ENCODE measurements around the gene BRAF. TPM values are rescaled to one million over a fixed set of nuclear protein-coding genes. Genes with fewer than 3 reads are reported as not detected.
A peak's percentile ranks its signal among the peaks of the same experiment; 100 is the strongest.
"Not testable (repeated sequence)": the region's sequence is repeated elsewhere in the genome, so short reads cannot be mapped to it uniquely, and the experiment has no call there.

Gene BRAF
- total RNA-seq, 1 experiment from 2014 or later: 7.7 TPM

DNA sequence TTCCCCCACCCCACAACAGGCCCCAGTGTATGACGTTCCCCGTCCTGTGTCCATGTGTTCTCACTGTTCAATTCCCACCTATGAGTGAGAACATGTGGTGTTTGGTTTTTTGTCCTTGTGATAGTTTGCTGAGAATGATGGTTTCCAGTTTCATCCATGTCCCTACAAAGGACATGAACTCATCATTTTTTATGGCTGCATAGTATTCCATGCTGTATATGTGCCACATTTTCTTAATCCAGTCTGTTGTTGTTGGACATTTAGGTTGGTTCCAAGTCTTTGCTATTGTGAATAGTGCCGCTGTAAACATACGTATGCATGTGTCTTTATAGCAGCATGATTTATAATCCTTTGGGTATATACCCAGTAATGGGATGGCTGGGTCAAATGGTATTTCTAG lies 216.0 kb downstream of the BRAF start:
- not testable (repeated sequence) for DNase-seq

DNA sequence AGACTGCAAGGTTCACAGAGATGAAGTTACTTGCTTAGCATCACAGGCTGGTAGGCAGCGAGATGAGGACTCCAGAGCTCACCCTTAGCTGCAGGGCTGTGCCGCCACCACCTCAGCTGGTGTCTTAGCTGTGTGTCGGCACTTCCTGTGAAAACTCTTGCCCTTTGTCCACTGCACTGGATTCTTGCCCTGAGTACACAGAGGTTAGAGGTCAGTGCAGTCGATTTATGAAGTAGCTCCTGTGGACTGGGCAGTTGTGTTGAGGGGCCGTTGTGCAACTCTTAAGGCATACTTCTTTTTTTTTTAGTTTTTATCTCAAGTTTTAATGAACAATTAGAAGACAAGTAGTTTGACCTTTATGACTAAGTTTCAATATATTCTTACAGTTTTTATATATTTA lies 217.6 kb downstream of the BRAF start:
- no peak for DNase-seq

More for the DNA sequence above, 216.0 kb downstream of the BRAF start:
- not testable (repeated sequence) for H3K27me3 ChIP-seq (ENCODE audit: control insufficient read depth, insufficient read depth, low read length); H3K36me3 ChIP-seq (replicated peaks; ENCODE audit: control insufficient read depth, insufficient read depth, low read length); H3K4me3 ChIP-seq (ENCODE audit: insufficient read depth, low read depth, low read length)

DNA sequence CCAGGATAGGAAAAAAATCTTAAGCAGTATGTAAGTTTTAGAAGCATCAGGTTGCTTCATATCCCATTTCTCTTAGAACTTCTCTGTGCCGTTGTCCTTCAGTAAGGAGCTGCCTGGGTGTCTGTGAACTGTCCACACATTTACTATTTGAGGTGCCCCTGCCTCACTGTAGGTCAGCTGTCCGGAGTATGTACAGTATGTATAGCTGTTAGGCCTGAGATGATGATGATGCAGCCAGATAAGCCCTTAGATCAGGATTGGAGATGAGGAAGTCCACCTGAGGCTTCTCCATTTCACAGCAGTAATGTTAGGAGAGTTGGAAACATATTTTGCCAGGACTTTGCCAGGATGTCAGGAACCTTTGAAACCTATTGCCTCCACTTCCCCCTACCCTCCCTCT lies 220.5 kb downstream of the BRAF start:
- H3K36me3 ChIP-seq (replicated peaks; ENCODE audit: control insufficient read depth, insufficient read depth, low read length): peaks cover 4% of the 10 kb centered on the region
- no peaks in the 10 kb centered on the region for H3K27me3 ChIP-seq (ENCODE audit: control insufficient read depth, insufficient read depth, low read length)
- DNase-seq: no peak
- H3K4me3 ChIP-seq (ENCODE audit: insufficient read depth, low read depth, low read length): no peak overlapping the region

More for the DNA sequence above, 217.6 kb downstream of the BRAF start:
- no peak overlapping the region for H3K4me3 ChIP-seq (ENCODE audit: insufficient read depth, low read depth, low read length)
- peaks cover 4% of the 10 kb centered on the region for H3K36me3 ChIP-seq (replicated peaks; ENCODE audit: control insufficient read depth, insufficient read depth, low read length)
- no peaks in the 10 kb centered on the region for H3K27me3 ChIP-seq (ENCODE audit: control insufficient read depth, insufficient read depth, low read length)

DNA sequence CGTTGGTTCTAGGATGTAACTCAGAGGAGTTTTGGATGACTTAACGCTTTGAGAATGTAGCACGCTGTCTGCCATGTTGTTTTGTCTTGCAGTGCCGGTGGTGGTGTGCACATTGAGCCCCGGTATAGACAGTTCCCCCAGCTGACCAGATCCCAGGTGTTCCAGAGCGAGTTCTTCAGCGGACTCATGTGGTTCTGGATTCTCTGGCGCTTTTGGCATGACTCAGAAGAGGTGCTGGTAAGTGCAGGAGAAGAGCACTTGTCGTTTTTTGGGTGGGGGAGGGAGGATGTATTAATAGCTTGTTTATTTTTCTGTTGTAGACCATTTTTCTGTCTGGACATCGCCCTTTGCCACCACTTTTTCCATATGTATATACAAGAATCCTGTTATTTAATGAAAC lies 222.0 kb downstream of the BRAF start:
- Histone ChIP-seq H3K36me3 (replicated peaks; ENCODE audit: control insufficient read depth, insufficient read depth, low read length) (peaks cover 4% of the 10 kb centered on the region), H3K27me3 (ENCODE audit: control insufficient read depth, insufficient read depth, low read length) (no peaks in the 10 kb centered on the region), H3K4me3 (ENCODE audit: insufficient read depth, low read depth, low read length) (no peak overlapping the region)
- DNase-seq: no peak

DNA sequence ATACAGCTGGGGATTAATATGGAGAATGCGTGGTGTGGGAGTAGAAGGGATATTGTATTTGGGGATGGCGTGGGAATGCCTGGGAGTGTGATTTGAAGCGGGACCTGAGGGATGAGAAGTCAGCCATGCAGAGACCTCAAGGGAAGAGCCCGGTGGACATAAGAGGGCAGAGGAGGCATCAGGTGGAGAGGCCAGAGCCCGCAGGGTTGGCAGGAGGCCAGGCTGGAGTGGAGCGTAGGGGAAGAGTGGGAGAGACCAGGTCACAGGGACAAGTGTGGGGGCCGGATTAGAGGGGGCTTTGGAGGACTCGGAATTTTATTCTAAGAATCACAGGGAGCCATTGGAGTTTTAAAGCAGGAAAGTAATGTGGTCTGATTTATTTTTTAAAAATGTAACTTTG lies 226.3 kb downstream of the BRAF start:
- Histone ChIP-seq H3K27me3 (ENCODE audit: control insufficient read depth, insufficient read depth, low read length) (no peaks in the 10 kb centered on the region), H3K36me3 (replicated peaks; ENCODE audit: control insufficient read depth, insufficient read depth, low read length) (no peaks in the 10 kb centered on the region), H3K4me3 (ENCODE audit: insufficient read depth, low read depth, low read length) (no peak overlapping the region)
- no peak for DNase-seq

DNA sequence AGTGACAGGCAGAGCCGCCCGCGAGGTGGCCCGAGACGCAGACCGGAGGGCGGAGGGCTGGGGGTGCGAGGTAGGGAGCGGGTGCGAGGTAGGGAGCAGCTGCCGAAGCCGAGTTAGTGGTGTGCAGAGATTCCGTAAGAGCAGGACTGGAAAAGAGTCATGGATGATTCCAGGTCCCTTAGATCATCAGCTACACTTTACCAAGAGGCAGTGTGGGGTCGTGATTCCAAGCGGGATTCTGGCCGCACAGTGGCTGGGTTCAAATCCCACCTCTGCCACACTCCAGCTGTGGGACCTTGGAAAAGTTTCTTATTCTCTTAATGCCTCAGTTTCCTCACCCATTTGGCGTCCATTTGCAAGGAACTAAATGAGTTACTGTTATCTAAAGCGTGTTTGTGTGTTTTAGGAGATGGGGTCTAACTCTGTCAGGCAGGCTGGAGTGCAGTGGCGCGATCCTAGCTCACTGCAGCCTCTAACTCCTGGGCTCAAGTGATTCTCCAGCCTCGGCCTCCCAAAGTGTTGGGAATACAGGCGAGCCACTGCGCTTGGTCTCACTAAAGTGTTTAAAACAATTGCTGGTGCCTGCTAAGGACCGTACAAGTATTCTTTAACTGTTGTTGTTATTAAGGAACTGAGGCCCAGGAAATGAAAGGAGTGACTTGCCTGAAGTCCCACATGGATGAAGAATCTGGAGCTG lies 227.1 kb downstream of the BRAF start:
- no peak for DNase-seq
- Histone ChIP-seq H3K4me3 (ENCODE audit: insufficient read depth, low read depth, low read length) (peak overlapping the region; percentile 94), H3K27me3 (ENCODE audit: control insufficient read depth, insufficient read depth, low read length) (no peaks in the 10 kb centered on the region), H3K36me3 (replicated peaks; ENCODE audit: control insufficient read depth, insufficient read depth, low read length) (no peaks in the 10 kb centered on the region; the same call in 1 of the 2 replicates)

DNA sequence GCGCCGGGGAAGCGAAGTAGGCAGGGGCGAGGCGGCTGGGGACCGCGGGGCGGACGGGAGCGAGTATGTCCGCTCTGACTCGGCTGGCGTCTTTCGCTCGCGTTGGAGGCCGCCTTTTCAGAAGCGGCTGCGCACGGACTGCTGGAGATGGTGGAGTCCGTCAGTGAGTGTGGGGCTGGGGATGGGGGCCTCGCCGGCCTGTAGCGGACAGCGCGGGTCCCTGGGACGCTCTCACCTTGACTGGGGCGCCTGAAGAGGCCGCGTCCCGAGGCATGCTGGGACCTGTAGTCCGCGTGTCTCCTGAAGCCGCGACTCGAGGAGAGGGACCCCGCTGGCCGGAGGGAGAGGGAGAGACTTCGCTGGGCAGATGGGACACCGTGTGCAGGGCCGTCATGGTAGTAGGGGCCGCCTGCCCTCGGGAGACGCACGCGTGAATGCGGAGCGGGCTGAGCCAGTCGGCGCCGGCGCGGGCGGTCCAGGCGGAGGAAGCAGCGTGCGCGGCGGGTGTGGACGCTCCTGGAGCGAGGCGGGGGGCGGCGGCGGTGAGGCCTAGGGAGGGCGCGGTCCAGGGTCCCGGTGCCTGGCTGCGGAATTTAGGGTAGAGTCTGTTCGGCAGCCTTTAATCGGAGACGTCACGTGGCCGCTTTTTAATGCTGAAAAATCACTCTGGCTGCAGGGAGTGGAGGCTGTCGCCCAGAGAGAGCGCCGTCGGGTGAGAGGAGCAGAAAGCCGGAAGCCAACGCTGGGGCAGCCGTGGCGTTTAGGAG lies 227.9 kb downstream of the BRAF start, which contains the start of gene NDUFB2:
TSS of gene NDUFB2 (plus strand) at position 29 of the 767 bp plus-strand sequence. CDS start at position 66, 37 bp downstream.
- no peaks in the 10 kb centered on the region for H3K27me3 ChIP-seq (ENCODE audit: control insufficient read depth, insufficient read depth, low read length)
- H3K36me3 ChIP-seq (replicated peaks; ENCODE audit: control insufficient read depth, insufficient read depth, low read length): no peaks in the 10 kb centered on the region; the same call in 1 of the 2 replicates
- DNase-seq: peak; percentile 98
- peak within 1 kb of the TSS; percentile 94 for H3K4me3 ChIP-seq (ENCODE audit: insufficient read depth, low read depth, low read length)

DNA sequence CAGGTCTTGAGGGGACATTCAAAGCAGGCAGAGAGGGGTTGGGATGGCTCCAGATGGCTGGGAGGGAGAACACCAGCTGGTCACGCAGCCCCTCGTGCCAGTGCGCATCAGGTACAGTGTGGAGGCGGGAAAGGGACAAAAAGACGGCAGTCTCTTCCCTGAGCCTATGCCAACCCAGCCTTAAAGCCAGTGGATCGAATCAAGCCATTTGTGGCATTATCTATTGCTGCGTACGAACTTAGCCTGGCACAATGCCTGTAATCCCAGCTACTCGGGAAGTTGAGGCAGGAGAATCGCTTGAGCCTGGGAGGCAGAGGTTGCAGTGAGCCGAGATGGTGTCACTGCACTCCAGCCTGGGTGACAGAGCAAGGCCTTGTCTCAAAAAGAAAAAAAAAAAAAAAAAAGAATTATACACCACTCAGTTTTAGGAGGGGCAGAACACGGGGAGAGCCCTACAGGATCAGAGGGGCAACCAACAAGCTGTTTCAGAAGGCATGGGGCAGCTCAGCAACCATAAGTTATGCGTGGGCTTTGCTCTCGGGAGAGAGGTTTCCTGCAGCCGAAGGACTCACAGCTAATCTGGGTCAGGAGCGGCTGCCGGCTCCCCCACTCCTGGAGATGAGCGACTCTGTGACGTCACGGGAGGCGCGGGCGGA lies 228.6 kb downstream of the BRAF start:
- Histone ChIP-seq H3K36me3 (replicated peaks; ENCODE audit: control insufficient read depth, insufficient read depth, low read length) (no peaks in the 10 kb centered on the region; the same call in 1 of the 2 replicates), H3K27me3 (ENCODE audit: control insufficient read depth, insufficient read depth, low read length) (no peaks in the 10 kb centered on the region), H3K4me3 (ENCODE audit: insufficient read depth, low read depth, low read length) (peak overlapping the region; percentile 94)
- peak; percentile 52 for DNase-seq

DNA sequence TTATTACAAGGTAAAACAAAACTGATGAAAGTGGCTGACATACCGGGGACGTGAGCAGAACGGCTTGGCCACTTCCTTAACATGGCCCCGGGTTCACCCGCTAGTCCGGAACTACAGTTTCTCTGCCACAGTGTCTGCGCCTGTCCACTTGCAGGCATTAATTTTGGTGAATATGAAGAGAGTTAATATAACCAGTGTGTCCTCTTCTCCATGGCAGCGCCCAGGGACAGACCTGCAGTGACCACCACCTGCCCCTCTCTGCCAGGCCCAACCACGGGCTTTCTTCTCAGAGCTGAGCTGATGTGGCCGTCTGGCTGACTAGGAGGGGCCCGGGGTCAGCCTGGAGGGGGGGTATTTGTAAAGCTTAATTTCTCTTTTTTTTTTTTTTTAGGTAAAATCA lies 229.3 kb downstream of the BRAF start:
- H3K4me3 ChIP-seq (ENCODE audit: insufficient read depth, low read depth, low read length): no peak overlapping the region
- no peak for DNase-seq
- H3K27me3 ChIP-seq (ENCODE audit: control insufficient read depth, insufficient read depth, low read length): no peaks in the 10 kb centered on the region
- H3K36me3 ChIP-seq (replicated peaks; ENCODE audit: control insufficient read depth, insufficient read depth, low read length): no peaks in the 10 kb centered on the region; the same call in 1 of the 2 replicates

DNA sequence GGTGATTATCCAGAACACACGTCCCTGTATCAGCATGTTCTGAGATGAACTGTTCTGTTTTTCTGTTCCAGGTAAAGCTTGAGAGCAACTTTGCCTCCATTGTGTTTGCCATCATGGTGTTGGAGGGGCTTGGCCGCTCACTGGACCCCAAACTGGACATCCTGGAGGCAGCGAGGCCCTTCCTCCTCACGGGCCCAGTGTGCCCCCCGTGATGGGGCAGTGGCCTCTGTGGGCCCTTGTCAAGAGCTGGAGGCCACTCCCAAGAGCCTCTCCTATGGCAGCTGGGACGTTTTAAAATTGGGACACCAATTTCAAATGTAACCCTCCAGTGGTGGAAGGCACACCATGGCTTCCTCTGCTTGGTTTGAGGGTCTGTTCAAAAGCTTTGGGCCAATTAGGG lies 230.1 kb downstream of the BRAF start:
- DNase-seq: no peak
- Histone ChIP-seq H3K27me3 (ENCODE audit: control insufficient read depth, insufficient read depth, low read length) (no peaks in the 10 kb centered on the region), H3K36me3 (replicated peaks; ENCODE audit: control insufficient read depth, insufficient read depth, low read length) (no peaks in the 10 kb centered on the region; the same call in none of the 2 replicates), H3K4me3 (ENCODE audit: insufficient read depth, low read depth, low read length) (no peak overlapping the region)

DNA sequence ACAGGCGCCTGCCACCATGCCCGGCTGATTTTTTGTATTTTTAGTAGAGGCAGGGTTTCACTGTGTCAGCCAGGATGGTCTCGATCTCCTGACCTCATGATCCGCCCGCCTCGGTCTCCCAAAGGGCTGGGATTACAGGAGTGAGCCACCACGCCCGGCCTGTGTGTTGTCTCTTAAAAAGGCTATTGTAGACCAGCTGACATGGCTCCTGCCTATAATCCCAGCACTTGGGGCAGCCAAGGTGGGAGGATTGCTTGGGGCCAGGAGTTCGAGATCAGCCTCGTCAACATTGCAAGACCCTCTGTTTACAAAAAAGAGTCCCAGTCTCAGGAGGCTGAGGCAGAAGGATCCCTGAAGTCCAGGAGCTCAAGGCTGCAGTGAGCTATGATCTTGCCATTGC lies 230.9 kb downstream of the BRAF start:
- H3K4me3 ChIP-seq (ENCODE audit: insufficient read depth, low read depth, low read length); H3K27me3 ChIP-seq (ENCODE audit: control insufficient read depth, insufficient read depth, low read length); H3K36me3 ChIP-seq (replicated peaks; ENCODE audit: control insufficient read depth, insufficient read depth, low read length); DNase-seq: not testable (repeated sequence)

DNA sequence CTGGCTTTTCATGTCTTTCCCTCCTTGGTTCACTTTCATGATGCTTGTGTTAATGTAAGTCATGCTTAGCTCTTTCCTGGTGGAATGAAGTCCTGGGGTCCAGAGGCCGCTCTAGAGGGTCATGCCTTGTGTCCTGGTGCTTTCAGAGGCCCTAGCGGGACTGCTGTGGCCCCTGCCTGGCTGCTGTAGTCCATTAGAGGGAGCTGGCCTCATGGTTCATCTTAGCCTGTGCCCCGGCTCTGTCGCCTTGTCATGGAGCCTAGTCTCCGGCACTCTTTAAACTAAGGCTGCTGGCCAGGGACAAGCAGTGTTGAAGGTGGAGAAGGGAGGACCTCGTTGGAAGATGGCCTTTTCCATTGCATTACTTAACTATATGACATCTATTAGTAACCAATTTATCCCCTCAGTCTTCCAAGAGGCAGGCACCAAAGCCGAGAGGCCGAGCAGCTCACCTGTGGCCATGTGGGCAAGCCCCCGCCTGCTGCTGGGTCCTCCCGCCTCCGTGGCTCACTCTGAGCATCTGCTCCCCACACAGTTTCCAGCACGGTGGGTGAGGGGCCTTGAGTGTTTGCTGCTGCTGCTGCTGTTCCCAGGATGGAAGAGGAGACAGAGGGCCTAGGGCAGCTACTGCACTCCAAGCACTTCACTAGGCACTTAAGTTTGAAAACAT lies 233.2 kb downstream of the BRAF start:
- no peaks in the 10 kb centered on the region; the same call in none of the 2 replicates for H3K36me3 ChIP-seq (replicated peaks; ENCODE audit: control insufficient read depth, insufficient read depth, low read length)
- no peak overlapping the region for H3K4me3 ChIP-seq (ENCODE audit: insufficient read depth, low read depth, low read length)
- peak; percentile 77 for DNase-seq
- no peaks in the 10 kb centered on the region for H3K27me3 ChIP-seq (ENCODE audit: control insufficient read depth, insufficient read depth, low read length)

DNA sequence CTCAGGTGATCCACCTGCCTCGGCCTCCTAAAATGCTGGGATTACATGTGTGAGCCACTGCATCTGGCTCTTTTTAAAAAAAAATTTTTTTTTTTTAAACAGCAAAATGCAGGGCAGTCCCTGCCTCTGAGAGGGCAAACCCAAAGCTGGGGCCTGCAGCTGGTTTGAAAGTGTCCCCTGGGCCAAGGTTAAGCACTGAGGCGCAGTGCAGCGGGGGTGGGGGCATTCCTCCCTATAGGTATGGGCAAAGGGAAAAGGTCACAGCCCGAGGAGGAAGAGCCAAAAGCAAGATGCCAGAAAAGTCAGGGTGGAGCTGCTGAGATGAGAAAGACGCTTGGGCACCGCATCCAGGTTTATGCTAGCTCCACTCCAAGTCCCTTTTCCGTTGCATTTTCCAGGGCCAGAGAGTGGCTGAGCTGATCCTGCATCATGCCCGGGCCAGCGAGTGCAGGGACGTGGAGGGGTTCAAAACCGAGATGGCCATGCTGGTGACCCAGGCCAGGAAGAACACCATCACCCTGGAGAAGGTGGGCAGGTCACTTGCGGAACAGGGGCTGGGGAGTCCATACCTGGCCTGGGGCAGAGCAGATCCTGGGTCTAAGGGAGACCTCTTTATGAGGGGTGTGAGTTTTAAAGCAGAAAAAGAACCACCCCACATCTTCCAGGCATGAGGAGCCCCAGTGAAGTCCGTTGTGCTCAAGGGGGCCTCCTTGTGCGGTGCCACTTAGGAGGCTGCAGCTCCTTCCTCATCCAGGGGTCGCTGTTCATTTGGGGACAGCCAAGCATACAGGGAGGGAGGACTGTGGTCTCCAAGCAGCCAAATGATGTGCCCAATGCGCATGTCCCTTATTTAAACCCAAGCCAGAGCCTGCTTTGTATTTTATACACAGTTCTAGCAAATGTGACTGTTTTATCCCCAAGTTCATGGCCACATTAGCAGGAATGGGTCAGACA lies 235.3 kb downstream of the BRAF start:
- H3K36me3 ChIP-seq (replicated peaks; ENCODE audit: control insufficient read depth, insufficient read depth, low read length): no peaks in the 10 kb centered on the region; the same call in none of the 2 replicates
- no peak for DNase-seq
- no peaks in the 10 kb centered on the region for H3K27me3 ChIP-seq (ENCODE audit: control insufficient read depth, insufficient read depth, low read length)
- H3K4me3 ChIP-seq (ENCODE audit: insufficient read depth, low read depth, low read length): no peak overlapping the region
